Right atrium auricular region (tissue), 2 donors: ENCODE results near the gene ATP10D. TPM values are rescaled to one million over a fixed set of nuclear protein-coding genes. Genes with fewer than 3 reads are reported as not detected.

ENCODE experiments used
- DNase-seq: peaks from one replicate; pipeline ENCODE4 v3.0.0-alpha.2; 2019; ENCODE audit warnings: low spot score
- H3K27ac ChIP-seq, 2 donors: fragments of 200-600 bp; sonication (generic); 1 replicate in 1 of 2; 2 replicates in 1 of 2; pipeline ENCODE4 v1.5.1; 2016 to 2019
- H3K27me3 ChIP-seq, 2 donors: fragments of 200-600 bp; sonication (generic); one replicate each; pipeline versions ENCODE4 v1.5.1 to v1.6.0; 2017 to 2019
- H3K36me3 ChIP-seq: fragments of 200-600 bp; sonication (generic); one replicate; pipeline ENCODE4 v1.5.1; 2016
- H3K4me1 ChIP-seq, 2 donors: fragments of 200-600 bp; sonication (generic); one replicate each; pipeline versions ENCODE4 v1.5.1 to v1.6.0; 2017 to 2019
- H3K4me3 ChIP-seq, 2 donors: fragments of 200-600 bp; sonication (generic); 1 replicate in 1 of 2; 2 replicates in 1 of 2; pipeline ENCODE4 v1.5.1; 2017 to 2019; ENCODE audit warnings: mild to moderate bottlenecking in 1 of 2, moderate library complexity in 1 of 2
- H3K9me3 ChIP-seq, 2 donors: fragments of 200-600 bp; sonication (generic); one replicate each; pipeline ENCODE4 v1.5.1; 2019
- total RNA-seq, 2 donors: library from RNA; depleted of rRNA; stranded (reverse); fragments of >200 nt; gene quantifications; one replicate each; pipeline ENCODE4 v1.1.0, GENCODE V29; 2016
- TF ChIP-seq, protein P1 (sequence below), 2 donors: fragments of 200-600 bp; sonication (generic); IDR thresholded peaks; one replicate each; pipeline ENCODE4 v1.5.1; 2019; ENCODE audit warnings: antibody characterized with exemption in 2 of 2

ATP10D gene
- total RNA-seq, 2 donors from 2014 or later: 6.9 to 8.9 TPM

- H3K4me1 ChIP-seq: peaks cover 0 to 13% of the 10 kb centered on the region in 2 donors
- no peak for DNase-seq
- peaks cover 0 to 8% of the 10 kb centered on the region in 2 donors for H3K9me3 ChIP-seq
- H3K36me3 ChIP-seq: peaks cover 10% of the 10 kb centered on the region
- H3K27ac ChIP-seq: peak overlapping the region; percentile 23 to 37
- no peak overlapping the region for H3K4me3 ChIP-seq
- no peaks in the 10 kb centered on the region for H3K27me3 ChIP-seq
- TF ChIP-seq, protein P1, sequence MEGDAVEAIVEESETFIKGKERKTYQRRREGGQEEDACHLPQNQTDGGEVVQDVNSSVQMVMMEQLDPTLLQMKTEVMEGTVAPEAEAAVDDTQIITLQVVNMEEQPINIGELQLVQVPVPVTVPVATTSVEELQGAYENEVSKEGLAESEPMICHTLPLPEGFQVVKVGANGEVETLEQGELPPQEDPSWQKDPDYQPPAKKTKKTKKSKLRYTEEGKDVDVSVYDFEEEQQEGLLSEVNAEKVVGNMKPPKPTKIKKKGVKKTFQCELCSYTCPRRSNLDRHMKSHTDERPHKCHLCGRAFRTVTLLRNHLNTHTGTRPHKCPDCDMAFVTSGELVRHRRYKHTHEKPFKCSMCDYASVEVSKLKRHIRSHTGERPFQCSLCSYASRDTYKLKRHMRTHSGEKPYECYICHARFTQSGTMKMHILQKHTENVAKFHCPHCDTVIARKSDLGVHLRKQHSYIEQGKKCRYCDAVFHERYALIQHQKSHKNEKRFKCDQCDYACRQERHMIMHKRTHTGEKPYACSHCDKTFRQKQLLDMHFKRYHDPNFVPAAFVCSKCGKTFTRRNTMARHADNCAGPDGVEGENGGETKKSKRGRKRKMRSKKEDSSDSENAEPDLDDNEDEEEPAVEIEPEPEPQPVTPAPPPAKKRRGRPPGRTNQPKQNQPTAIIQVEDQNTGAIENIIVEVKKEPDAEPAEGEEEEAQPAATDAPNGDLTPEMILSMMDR (IDR thresholded peaks at IDR 0.05): no peak
Observed at GRCh38 chr4:47531954-47532321, 46.9 kb downstream of the ATP10D start.

- H3K4me3 ChIP-seq: no peak overlapping the region
- H3K27me3 ChIP-seq: no peaks in the 10 kb centered on the region
- peaks cover 10% of the 10 kb centered on the region for H3K36me3 ChIP-seq
- H3K27ac ChIP-seq: peak overlapping the region in 1 of 2 donors; percentile 23
- H3K9me3 ChIP-seq: peaks cover 0 to 8% of the 10 kb centered on the region in 2 donors
- TF ChIP-seq, protein P1 (IDR thresholded peaks at IDR 0.05): no peak
- no peak for DNase-seq
- peaks cover 0 to 13% of the 10 kb centered on the region in 2 donors for H3K4me1 ChIP-seq
Observed at GRCh38 chr4:47532658-47533057, 47.6 kb downstream of the ATP10D start.

GRCh38 chr4:47533689-47534347 is 48.7 kb downstream of the ATP10D start:
- DNase-seq: no peak
- TF ChIP-seq, protein P1 (IDR thresholded peaks at IDR 0.05): no peak
- Histone ChIP-seq H3K36me3 (peaks cover 10% of the 10 kb centered on the region), H3K4me1 (peaks cover 0 to 13% of the 10 kb centered on the region in 2 donors), H3K9me3 (peaks cover 0 to 7% of the 10 kb centered on the region in 2 donors), H3K27me3 (no peaks in the 10 kb centered on the region), H3K27ac (no peak overlapping the region), H3K4me3 (no peak overlapping the region)

GRCh38 chr4:47534772-47535171 is 49.7 kb downstream of the ATP10D start:
- peaks cover 0 to 13% of the 10 kb centered on the region in 2 donors for H3K4me1 ChIP-seq
- no peak overlapping the region for H3K4me3 ChIP-seq
- DNase-seq: no peak
- H3K9me3 ChIP-seq: no peaks in the 10 kb centered on the region
- TF ChIP-seq, protein P1 (IDR thresholded peaks at IDR 0.05): no peak
- H3K27me3 ChIP-seq: no peaks in the 10 kb centered on the region
- H3K36me3 ChIP-seq: peaks cover 10% of the 10 kb centered on the region
- H3K27ac ChIP-seq: no peak overlapping the region

- Histone ChIP-seq H3K27me3 (no peaks in the 10 kb centered on the region), H3K27ac (no peak overlapping the region), H3K36me3 (peaks cover 10% of the 10 kb centered on the region), H3K4me1 (peaks cover 0 to 13% of the 10 kb centered on the region in 2 donors), H3K9me3 (no peaks in the 10 kb centered on the region), H3K4me3 (no peak overlapping the region)
- no peak for DNase-seq
- TF ChIP-seq, protein P1 (IDR thresholded peaks at IDR 0.05): no peak
Observed at GRCh38 chr4:47535567-47536147, 50.6 kb downstream of the ATP10D start.
